DMS 273 treated with DMSO at 0.1 percent for 48 hours (cell line): ENCODE results near the gene CCBE1.

Experiments used
- DNase-seq: peaks from one replicate; lab custom pipeline; 2025; lab: John Stamatoyannopoulos, UW

Gene CCBE1

DNA sequence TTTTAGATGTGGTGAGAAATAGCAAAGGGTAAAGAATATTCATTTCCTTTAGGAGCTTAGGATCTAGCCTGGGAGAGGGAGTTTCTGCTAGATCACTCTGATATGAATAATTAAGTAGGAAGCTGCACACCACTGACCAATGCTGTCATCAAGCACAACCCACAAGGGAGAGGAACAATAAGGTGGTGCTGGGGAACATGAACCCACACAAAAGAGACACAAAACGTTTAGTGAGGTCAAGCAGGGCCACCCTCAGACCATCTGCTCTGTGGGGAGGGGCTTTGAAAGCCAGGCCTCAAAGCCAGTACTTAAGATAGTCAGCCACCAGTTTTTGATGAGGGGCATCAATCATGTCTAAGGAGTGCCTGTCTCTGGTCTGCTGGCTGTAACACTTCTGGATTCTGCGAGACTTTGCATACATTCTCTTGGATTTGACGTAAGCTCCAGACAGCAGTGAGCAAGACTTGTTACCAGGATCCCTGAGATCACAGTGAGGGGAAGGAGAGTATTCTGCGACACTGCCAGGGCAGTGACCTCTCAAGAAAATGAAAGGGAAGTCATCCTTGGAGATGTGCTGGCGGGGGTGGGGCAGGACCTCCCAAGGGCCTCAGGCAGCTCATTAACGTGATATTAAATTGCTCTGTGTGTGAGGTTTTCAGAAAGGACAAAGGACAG lies 127.0 kb downstream of the CCBE1 start:
- DNase-seq = no peak

DNA sequence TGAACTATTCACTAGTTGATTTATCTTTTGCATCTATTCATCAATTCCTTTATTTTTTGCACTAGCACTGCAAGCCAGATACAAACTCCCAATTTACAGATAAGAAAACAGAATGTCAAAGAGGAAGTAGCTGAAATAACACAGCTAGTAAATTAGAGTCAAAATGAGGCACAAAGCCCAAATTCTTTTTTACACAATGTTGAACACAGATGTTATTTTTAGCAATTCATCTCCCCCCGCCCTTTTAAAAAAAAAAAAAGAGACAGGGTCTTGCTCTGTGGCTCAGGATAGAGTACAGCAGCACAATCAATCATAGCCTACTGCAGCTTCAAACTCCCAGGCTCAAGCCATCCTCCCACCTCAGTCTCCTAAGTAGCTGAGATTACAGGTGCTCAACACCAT lies 127.8 kb downstream of the CCBE1 start:
- no peak for DNase-seq

DNA sequence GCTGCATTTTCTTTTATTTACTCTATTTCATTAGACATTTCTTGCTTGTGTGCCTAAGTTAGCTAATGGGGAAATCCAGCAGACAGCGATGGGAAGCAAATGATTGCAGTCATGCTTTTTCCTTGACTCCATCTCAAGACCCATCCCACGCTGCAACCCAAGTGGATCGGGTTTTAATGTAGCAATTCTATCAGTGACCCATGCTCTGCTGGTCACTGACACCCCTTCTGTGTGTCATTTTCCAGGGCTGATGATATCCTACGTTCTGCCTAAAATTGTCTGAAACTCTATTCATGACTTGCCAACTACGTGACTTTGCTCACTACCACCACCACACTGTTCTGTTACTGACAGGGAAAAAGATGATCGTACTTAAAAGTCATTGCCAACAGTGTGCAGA lies 129.8 kb downstream of the CCBE1 start:
- no peak for DNase-seq

DNA sequence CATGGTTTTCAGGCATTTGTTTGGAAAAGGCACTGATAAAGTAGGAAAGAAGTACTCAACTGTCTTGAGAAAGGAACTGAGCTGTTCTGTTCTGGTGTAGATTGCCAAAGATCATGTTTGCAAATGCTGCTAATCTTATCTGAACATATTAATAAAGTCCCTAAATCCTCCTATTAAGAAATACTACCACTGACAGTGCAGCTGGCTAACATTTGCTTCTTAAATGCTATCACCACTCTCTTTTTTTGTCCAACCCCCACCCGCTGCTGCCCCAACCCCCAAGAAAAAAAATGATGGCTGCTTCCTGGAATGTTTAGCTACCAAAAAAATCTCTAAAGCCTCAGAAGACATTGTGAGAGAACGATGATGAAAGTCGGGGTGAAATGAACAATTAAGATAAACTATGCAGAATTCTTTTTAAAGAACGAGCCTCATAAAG lies 130.7 kb downstream of the CCBE1 start:
- no peak for DNase-seq

DNA sequence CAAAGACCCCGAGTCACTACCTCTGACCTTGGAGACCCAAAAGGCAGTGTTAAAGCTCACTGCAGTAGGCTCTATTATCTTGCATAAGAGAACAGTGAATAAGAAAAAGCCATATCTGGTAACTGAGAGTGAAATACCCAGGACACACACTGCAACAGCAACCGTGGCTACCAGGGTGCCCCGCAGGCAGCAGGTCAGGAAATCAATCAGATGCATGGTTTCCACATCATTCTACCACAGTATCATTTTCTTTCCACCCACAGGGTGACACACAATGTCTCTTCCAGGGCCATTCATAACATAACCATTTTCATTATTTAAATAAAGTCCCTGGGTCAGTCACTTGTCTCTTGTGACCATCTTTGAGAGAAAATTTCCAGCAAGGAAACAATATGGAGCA lies 131.3 kb downstream of the CCBE1 start:
- DNase-seq = no peak

DNA sequence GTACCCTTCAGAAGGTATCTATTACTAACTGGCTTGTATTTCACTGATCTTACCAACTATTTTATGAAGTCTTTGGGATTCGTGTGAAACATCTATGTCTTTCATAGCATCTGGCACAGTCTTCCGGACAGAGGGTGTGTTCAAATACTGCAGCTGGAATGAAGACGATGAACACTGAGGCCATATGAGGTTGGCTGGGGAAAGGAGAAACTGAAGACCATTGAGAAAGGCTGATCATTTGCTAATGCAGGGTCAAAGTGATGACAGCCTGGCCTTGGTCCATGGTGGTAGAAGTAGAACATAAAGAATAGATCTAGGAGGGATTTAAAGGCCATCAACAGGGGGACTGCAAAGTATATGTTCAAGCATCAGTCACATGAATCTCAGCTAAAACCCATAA lies 132.7 kb downstream of the CCBE1 start:
- DNase-seq = no peak

DNA sequence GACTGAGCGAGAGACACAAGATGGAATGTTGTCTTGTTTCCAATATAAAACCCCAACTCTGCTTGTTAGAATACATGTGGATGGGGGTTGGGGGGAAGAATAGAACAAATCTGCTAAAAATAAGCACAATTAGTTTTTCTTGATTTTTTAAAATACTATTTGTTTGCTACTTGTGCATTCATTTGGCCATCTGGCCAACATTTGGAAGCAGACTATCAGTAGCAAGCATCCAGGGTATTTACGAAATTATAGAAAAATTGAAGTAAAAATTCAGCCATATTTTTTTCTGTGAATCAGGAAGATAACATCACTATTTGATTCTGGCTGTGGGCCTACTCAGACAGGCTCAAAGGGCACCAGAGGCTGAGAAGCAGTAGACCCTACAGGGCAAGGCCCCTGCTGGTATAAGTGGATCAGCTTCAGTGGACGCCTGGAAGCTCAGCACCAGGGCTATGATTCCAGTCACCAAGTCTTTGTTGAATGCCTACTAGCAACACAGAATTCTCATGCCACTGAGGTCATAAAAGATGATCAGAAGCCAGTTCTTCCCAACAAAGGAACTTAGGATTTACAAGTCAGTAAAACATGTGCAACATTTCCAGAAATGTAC lies 133.9 kb downstream of the CCBE1 start:
- DNase-seq = no peak

DNA sequence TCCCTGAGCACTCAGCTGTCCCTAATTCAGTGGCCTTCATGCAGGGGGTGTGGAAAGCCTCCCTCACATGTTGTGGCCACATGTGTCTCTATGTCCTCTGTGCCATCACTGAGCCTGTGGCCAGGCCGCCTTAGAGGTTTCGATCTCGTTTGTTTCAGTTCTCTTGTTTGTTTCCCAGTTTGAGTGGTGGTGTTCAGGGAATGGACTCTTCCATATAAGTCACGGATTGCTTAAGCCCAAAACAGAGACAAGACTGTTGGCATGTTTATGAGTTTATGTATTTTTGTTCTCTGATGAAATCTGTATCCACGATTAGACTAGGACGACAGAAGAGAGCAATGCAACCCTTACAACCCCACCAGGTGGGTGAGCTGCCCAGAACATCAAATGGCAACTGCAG lies 134.5 kb downstream of the CCBE1 start:
- DNase-seq = no peak

DNA sequence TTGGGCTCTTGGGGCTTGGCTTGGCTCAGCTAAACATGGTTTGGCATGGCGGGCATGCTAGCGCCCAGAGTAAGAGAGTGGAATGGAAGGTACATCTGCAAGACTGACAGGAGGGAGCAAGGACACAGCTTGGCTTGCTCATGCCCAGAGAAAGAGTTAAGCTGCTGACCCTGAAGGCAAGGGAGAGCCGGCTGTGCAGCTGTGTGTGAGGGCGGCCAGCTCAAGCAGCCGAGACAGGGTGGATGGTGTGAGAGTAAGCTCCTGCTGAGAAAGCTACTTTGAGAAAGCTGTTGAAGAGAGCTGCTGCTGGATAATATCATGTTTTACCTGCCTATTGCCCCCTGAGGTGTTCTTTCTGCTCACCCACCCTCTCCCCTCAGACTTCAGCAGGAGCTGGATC lies 135.6 kb downstream of the CCBE1 start:
- no peak for DNase-seq

DNA sequence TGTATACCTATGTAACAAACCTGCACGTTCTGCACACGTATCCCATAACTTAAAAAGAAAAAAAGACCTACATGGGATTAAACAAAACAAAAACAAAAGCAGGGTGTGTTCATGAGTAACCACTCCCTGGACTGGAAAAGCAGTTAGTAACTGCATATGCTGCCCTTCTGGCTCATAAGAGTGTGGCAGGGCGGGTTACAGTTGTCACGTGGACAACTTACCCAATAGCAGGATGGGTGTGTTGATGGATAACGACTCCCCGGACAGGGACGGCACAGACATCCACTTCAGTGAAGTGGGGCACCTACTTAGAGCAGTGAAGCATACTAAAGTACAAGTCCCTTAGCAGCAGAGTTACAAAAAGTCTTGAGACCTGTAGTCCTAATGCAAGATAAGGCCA lies 136.7 kb downstream of the CCBE1 start:
- DNase-seq = no peak

DNA sequence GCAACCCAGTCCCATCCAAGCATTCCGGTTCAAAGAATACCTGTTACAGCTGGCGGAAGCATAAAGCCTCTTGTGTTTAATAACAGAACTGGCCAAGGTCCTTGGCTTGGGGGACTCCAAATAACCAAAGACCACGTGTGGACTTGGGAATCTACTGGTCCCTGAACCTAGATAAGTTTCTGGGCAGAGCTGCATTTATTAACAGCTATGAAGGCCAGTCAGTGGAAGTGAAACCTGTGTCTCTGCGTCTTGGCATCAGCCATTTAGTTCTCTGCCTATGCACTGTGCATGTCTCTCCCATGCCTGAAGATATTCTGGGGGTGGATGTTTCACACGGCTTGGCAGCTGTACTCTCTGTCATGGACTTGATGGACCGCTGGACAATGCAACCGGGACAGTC lies 137.7 kb downstream of the CCBE1 start:
- DNase-seq = no peak

DNA sequence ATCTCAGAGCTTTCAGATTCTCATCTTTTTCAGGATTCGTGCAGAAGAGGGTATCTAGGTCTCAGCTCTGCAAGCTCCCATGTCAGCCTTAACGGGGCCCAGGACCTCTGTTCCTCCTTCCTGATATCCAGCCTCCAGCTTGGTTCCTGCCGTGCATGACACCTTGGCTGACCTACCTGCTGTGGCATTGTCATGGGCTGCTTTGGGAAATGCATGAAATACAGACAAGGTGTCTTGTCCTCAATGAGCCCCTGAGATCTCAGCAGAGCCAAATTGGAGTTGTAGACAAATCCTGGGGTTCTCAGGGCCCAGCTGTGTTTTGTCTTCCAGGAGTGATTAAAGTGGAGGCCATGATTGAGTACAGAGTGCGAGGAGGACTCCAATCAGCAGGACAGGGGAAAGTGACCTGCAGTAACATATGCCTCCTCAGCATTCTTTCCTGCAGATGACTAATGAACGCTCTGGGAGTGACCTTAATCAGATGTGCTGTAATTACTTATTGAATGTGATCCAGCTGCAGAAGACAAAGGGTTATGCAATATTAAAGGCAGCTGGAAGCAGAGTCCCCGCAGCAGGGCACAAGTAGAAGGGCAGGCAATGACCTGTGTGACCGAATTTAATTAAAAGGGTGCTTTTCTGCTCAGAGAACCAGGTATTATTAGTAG lies 141.1 kb downstream of the CCBE1 start:
- DNase-seq = no peak

DNA sequence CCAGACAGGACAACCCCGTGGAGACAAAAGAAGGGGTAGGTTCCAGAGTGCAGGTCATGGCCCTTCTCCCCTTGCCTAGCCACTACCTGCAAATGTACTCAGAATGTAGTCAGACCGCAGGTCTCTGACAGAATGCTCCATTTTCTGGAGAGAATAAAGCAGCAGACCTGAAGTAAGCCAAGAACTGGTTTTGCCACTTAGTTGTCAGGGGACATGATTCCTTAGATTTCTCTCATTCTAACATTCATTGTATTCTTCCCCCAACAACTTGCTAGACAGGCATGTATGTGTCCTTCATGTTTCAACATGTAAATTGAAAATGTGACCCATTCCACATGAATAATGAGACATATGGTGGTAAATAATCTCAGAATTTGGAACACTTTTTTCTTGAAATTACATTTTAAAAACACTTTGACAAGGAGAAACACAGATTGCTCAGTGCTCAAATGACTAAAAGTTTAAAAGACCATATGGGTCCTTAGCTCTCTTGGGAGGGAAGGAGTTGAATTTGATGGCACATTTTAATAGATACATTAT lies 142.4 kb downstream of the CCBE1 start:
- no peak for DNase-seq

DNA sequence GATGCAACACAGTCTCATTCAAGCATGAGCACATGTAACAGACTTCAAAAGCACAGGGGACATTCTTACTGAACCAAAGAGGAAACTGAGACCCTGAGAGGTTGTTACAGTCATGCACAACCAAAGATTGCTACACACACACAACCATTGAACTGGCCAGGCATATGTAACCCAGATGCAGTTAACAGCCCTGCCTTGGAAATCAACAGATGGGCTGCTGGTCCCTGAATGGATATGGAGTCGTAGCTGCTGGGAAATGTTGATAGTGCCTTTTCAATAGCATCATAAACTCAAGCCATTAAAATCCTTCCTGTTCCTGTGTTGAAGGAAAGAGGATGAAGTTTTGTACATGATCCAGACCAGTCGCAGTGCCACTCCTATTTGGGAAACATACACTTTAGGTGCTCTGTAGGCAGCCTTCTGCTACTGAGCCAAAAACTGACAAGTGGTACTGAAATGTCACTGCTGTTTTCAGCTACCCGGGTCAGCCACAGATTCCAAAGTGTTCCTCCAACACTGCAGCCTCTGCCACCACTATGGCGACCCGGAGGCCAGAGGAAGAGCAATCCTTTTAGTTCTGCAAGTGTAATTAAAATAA lies 143.9 kb downstream of the CCBE1 start:
- DNase-seq = no peak

DNA sequence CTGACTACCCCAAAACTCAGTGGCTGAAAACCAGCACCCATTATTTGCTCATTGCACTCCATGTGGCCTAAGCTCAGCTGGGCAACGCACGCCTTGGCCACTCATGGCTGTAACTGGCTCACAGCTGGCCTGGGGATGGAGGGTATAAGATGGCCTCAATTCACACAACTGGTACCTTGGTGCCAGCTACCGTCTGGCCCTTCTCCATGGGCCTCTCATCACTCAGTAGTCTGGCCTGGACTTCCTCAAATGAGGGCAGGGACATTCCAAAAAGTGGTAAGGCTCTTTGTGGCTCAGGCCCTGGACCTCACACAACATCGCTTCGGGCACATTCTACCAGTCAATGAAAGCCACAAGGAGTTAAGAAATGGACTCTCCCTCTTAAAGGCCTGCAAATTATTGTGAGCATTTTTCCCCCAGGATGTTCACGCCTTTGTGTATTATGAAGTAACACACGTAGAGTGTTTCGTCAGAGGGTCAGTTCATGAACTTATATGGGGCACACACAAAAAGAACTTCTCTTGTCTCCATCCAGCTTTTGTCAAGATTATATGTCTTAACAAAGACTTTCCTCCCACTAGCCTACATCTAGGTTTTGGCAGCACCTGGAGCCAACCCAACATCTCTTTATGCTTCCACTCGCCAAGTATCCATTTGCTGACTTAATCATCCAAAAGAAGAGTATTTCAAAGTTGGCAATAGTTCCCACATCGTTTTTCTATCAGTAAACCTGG lies 145.2 kb downstream of the CCBE1 start:
- no peak for DNase-seq

DNA sequence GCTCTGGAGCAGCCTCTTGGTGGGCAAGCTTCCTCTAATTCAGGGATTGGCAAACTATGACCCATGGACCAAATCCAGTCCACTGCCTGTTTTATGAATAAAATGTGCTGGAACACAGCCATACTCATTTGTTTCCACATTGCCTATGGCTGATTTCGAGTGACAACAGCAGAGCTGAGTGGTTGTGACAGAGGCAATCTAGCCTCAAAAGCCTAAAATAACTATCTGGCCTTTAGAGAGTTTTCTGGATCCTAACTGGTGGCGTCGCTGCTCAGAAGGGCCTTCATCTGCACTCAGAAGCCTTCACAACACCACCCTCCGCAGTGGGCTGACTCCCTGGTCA lies 147.1 kb downstream of the CCBE1 start:
- no peak for DNase-seq

DNA sequence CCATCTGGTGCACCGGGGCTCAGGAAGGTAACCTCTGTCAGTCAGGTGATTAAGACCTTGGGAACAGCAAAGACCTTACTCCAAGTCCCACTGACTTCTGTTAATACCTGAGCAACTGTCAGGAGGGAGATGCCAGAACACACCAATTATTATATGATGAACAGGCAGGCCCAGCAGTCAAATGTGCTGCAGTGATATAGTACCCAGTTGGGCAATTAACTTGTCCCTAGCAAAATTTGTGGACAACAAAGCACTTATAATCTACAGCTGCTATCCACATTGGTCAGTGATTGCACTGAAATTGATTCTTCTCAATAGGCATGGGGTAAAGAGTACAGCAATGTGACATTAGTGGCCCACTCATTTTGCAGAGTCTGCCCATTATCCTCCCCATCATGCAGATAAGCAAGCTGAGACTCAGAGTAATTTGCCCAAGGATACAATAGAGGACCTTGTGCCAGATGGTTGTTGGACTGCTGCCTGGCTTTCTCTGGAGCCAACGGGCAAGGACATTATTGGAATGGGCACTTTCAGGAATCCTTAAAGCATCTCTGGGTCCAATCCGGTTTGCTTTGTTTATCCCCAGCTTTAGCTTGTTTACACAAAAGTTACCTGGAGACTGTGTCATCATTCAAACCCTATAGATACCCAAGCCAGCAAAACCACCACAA lies 147.6 kb downstream of the CCBE1 start:
- DNase-seq = no peak

DNA sequence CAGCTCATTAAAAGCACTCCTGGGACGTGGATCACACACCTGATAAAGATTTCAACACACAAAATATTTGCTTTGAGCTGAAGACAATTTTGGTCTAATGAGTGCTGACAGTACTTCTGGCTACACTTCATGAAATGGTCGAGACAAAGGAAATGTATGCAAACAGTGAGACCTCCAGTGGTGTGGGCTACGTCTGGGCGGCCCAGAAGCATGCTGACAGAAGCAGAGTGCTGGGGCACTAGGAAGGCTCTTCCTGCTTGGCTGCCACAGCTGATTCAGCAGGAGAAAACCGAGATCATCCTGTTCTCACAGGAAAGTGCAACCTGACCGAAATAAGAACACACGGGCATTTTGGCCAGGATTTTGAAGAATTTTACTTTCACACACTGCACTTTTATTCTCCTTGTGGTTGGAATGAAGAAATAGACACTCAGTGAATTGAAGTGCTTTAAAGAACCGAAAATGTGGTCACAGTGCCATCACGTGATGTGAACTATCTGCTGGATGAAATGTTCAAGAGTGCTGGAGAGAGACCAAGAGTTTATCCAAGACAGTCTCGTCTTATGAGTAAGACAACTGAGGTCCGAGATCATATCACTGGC lies 149.5 kb downstream of the CCBE1 start:
- no peak for DNase-seq

DNA sequence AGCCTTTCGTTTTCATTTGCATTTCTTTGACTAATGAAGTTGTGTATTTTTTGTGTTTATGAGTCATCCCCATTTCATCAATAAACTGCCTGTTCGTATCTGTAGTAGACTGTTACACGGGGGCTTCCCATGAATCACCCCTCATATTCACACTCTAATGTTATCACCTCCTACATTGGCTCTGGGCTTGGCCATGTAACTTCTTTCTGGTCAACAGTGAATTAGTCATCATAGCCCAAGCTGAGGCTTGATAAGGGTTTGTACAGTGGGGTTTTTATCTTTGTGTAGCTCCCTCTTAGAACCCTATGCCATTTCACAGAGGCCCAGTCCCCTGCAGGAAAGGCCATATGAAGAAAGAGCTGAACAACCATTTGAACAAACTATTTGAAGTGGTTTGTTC lies 151.0 kb downstream of the CCBE1 start:
- no peak for DNase-seq

DNA sequence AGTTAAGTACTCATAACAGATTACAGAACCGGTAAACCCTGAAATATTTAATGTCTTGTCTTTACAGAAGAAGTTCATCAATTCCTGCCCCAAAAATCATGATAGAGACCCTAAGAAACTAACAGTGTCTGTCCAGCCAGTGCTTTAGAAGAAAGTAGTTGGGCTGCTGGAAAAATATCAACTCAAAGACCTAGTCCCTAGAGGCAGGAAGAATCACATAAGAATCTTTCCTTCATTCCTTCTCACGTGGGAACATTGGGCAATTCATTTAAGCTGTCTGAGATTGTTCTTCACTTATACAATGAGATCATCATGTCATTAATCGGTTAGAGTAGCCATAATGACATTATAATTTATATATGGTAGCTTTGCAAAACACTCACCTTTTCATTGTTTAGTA lies 156.4 kb downstream of the CCBE1 start:
- DNase-seq = no peak

DNA sequence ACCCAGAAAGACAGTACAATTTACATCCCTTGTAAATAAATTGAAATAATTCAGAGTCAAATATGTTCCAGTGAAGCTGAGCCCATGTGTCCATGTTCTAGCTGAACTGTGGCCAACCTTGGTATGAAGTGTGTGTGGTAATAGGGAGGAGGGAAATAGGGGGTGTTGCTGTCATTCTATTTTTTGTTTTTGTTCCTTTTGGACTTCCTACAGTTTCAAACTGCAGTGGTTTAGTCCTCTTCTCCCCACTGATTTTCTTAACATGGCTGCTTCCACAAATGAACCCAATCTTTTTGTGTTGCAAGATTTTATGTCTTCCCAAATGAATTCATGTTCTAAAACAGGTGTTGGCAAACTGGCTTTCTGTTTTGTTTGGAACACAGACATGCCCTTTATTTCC lies 156.9 kb downstream of the CCBE1 start:
- no peak for DNase-seq
